ENCODE data around the gene CDKAL1.

DNA sequence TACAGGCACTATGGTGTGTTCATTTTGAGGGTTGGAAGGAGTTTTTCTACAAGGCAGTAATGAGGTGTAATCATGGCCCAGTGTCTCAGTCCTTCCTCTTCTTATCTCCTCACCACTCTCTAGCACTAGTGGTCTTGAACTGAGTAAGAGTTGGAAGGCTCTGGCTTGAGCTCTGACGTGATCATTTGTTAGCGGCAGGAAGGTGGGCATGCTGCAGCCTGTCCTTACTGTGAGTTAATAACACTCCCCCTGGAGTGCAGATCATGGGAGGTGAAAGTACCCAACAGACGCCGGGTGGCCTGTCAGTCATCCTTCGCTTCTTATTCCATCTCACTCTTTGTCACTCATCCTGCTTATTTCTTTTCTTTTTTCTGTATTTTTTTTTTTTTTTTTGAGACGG, 356.9 kb downstream of the CDKAL1 start:
- TF ChIP-seq, protein P1, sequence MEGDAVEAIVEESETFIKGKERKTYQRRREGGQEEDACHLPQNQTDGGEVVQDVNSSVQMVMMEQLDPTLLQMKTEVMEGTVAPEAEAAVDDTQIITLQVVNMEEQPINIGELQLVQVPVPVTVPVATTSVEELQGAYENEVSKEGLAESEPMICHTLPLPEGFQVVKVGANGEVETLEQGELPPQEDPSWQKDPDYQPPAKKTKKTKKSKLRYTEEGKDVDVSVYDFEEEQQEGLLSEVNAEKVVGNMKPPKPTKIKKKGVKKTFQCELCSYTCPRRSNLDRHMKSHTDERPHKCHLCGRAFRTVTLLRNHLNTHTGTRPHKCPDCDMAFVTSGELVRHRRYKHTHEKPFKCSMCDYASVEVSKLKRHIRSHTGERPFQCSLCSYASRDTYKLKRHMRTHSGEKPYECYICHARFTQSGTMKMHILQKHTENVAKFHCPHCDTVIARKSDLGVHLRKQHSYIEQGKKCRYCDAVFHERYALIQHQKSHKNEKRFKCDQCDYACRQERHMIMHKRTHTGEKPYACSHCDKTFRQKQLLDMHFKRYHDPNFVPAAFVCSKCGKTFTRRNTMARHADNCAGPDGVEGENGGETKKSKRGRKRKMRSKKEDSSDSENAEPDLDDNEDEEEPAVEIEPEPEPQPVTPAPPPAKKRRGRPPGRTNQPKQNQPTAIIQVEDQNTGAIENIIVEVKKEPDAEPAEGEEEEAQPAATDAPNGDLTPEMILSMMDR (conservative IDR thresholded peaks at IDR 0.05; ENCODE audit: low read depth, low read length): no peak
- no peak for TF ChIP-seq EZH2phosphoT487 (IDR thresholded peaks at IDR 0.05; ENCODE audit: borderline replicate concordance, low read length)
